Effector CD4-positive, alpha-beta T cell (primary cell): ENCODE measurements around the gene EFHD2.
"Not testable (repeated sequence)": the region's sequence is repeated elsewhere in the genome, so short reads cannot be mapped to it uniquely, and the experiment has no call there.

Experiments
- DNase-seq: peaks from one replicate; pipeline ENCODE4 v3.0.0-alpha.2; 2020

EFHD2 gene

GRCh38 chr1:15389828-15390227 lies 19.9 kb upstream of the EFHD2 start:
- DNase-seq, result not testable (repeated sequence)

GRCh38 chr1:15390667-15391066 lies 19.0 kb upstream of the EFHD2 start:
- no peak for DNase-seq

- DNase-seq, result no peak
Observed at GRCh38 chr1:15391366-15391765, 18.3 kb upstream of the EFHD2 start.

GRCh38 chr1:15393475-15394257 lies 16.0 kb upstream of the EFHD2 start:
- no peak for DNase-seq

- DNase-seq, result no peak
Observed at GRCh38 chr1:15394258-15394690, 15.4 kb upstream of the EFHD2 start.

- DNase-seq, result no peak
Observed at GRCh38 chr1:15397236-15397635, 12.5 kb upstream of the EFHD2 start.

- no peak for DNase-seq
Observed at GRCh38 chr1:15399710-15400109, 10.0 kb upstream of the EFHD2 start.

- DNase-seq, result no peak
Observed at GRCh38 chr1:15400627-15401026, 9.1 kb upstream of the EFHD2 start.

GRCh38 chr1:15401391-15402055 lies 8.2 kb upstream of the EFHD2 start:
- no peak for DNase-seq

GRCh38 chr1:15402809-15403450 lies 6.8 kb upstream of the EFHD2 start:
- no peak for DNase-seq

GRCh38 chr1:15403962-15404580 lies 5.6 kb upstream of the EFHD2 start:
- no peak for DNase-seq

GRCh38 chr1:15405106-15405850 lies 4.4 kb upstream of the EFHD2 start:
- no peak for DNase-seq

GRCh38 chr1:15406614-15407559 lies 2.8 kb upstream of the EFHD2 start:
- DNase-seq, result no peak

GRCh38 chr1:15407580-15407979 lies 2.1 kb upstream of the EFHD2 start:
- DNase-seq, result no peak

- DNase-seq, result no peak
Observed at GRCh38 chr1:15408890-15409387, 749 bp upstream of the EFHD2 start.

GRCh38 chr1:15410223-15410883 lies 665 bp downstream of the EFHD2 start:
- no peak for DNase-seq

GRCh38 chr1:15410884-15411245 lies 1.2 kb downstream of the EFHD2 start:
- no peak for DNase-seq

GRCh38 chr1:15411593-15412137 lies 2.0 kb downstream of the EFHD2 start:
- peak; percentile 32 for DNase-seq

GRCh38 chr1:15412175-15412800 lies 2.6 kb downstream of the EFHD2 start:
- DNase-seq, result peak; percentile 44

- DNase-seq, result no peak
Observed at GRCh38 chr1:15412843-15413242, 3.2 kb downstream of the EFHD2 start.
